Ecto neural progenitor cell (in vitro differentiated cells): ENCODE results near the gene PPP1R2B.
"Not testable (repeated sequence)": the region's sequence is repeated elsewhere in the genome, so short reads cannot be mapped to it uniquely, and the experiment has no call there.

Source experiments
- DNase-seq: peaks from one replicate; pipeline ENCODE4 v3.0.0-alpha.2; 2018; ENCODE audit warnings: low spot score

The PPP1R2B gene

DNA sequence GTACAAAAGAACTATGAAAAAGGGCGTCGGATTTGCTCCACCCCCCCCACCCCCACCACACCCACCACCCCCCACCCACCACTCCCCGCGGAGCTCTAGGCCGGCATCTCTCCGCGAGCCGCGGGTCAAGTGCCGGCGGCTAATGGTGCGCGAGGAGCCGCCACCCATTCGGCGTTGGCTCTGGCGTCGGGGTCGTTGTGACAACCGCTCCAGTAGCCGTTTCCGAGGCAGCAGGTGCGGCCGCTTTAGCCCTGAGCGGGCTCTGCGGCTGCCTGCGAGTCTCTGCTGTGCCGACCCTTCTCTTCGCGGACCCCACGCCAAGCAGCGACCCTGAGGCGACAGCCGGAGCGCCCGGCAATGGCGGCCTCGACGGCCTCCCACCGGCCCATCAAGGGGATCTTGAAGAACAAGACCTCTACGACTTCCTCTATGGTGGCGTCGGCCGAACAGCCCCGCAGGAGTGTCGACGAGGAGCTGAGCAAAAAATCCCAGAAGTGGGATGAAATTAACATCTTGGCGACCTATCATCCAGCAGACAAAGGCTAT is at the start of gene PPP1R2B:
TSS of gene PPP1R2B (plus strand) at position 90 of the 546 bp plus-strand sequence. CDS start at position 358, 268 bp downstream.
- DNase-seq: no peak

- no peak for DNase-seq
These were observed 49.2 kb upstream of the PPP1R2B start for GRCh38 chr5:156800929-156801328.

DNA sequence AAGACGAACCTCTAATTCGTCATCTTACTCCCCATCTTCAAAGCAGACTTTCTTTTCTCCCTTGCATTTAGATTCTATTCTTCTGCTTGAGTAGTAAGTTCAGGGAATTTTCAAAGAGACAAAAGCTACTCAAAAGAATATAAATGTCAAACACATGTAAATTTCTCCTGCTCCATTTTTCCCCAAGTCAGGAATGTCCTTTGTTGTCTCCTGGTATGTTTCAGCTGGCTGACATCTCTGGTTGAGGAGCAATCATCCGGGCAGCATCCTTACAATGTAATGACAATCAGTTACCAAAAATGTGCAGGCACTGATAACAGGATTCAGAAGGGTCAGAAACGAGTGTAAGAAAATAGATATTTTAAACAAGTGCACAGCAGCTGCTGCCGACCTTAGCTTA is 47.6 kb upstream of the PPP1R2B start:
- DNase-seq: no peak

- no peak for DNase-seq
These were observed 46.7 kb upstream of the PPP1R2B start for GRCh38 chr5:156803404-156803803.

GRCh38 chr5:156812959-156813358 is 37.1 kb upstream of the PPP1R2B start:
- DNase-seq: no peak

GRCh38 chr5:156815988-156816599 is 34.0 kb upstream of the PPP1R2B start:
- DNase-seq: no peak

DNA sequence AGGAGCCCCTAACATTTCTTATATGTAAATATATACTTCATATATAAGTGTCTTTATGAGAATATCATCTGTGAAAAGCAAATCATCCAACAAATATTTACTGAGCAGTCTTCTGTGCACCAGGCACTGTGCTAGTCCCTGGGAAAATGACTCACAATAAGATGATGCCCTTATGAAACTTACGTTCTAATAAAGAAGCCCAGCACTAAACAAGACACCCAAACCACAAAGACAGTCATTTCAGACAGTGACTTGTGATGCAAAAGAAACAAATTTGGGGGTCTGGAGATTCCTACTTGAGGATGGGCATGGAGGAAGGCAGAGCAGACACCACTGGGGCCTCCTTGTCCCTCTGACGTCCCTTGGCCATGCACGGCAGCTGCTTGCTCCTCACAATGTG is 30.6 kb upstream of the PPP1R2B start:
- DNase-seq: no peak

- DNase-seq: no peak
These were observed 30.0 kb upstream of the PPP1R2B start for GRCh38 chr5:156819967-156820581.

DNA sequence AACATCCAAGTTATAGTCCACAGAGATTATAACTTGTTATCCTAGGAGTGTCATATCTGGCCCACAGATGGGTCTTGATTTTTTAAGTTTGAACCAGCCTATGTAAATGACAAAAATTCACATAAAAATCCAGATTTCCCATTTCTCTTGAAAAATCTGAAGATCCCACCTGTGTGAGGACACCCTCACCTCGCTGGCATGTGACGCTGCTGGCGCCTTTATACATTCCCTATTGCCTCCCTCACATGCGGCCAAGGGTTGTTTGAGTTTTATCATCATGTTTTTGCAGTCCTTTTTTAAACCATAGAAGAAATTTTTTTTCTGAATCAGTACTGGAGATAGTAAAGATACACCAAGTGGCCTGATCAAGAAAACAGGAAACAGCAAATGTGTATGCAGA is 25.9 kb upstream of the PPP1R2B start:
- DNase-seq: no peak

- DNase-seq: no peak
These were observed 25.3 kb upstream of the PPP1R2B start for GRCh38 chr5:156824800-156825199.

- no peak for DNase-seq
These were observed 24.4 kb upstream of the PPP1R2B start for GRCh38 chr5:156825688-156826087.

- no peak for DNase-seq
These were observed 23.9 kb upstream of the PPP1R2B start for GRCh38 chr5:156826150-156826549.

- DNase-seq: no peak
These were observed 15.2 kb upstream of the PPP1R2B start for GRCh38 chr5:156834916-156835315.

- no peak for DNase-seq
These were observed 14.2 kb upstream of the PPP1R2B start for GRCh38 chr5:156835905-156836304.

DNA sequence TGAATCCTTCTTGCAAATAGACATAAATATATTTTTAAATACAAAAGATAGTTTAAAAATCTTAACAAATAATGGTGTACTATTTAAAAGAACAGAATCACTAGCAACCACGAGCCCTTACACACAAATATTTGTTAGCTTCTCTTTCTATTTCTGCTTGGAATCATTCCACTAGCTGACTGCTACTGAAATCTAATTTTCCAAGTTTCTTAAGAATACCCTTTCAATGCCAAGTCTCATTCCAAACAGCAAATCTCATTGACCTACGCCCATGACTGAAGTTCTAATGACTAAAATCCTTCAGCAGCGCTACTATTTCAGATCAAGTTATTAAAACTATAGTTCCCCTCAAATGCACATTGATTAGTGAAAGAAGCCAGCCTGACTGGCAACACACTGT is 13.2 kb upstream of the PPP1R2B start:
- no peak for DNase-seq

DNA sequence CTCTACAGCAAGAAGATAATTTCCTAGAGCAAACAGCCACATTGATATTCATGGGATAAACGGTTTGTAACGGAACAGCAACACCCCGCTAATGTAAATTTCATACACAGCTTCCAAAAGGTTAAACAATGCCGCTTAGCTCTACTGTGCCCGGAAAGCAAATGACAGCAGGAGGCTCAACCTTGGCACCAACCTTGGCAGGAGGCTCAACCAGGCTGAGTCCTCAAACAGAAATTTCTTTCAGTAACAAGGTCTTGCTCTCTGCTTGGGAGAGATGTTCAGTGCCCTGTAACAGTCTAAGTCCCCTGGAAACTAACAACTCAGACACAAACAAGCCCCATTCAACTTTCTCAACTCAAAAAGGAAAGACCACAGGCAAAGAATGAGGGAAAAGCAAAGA is 11.1 kb upstream of the PPP1R2B start:
- no peak for DNase-seq

DNA sequence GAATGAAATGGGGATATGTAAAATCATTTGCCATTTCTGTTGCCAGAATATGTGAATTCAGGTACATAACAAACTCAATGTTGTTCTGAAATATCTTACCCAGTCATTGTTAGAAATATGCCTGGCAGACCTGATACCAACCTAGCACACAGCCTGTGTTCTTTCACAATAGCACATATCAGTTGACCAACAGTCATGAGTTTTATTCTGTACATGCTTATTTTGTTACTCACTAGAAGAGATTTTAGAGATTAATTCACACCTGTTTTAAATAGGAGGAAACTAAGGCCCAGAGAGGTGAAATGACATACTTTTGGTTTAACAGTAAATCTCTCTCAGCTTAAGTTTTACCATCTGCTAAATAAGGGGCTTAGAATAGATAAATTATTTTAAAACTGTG is 8.4 kb upstream of the PPP1R2B start:
- DNase-seq: no peak

- DNase-seq: no peak
These were observed 3.2 kb upstream of the PPP1R2B start for GRCh38 chr5:156846914-156847313.

GRCh38 chr5:156848447-156848846 is 1.6 kb upstream of the PPP1R2B start:
- not testable (repeated sequence) for DNase-seq

DNA sequence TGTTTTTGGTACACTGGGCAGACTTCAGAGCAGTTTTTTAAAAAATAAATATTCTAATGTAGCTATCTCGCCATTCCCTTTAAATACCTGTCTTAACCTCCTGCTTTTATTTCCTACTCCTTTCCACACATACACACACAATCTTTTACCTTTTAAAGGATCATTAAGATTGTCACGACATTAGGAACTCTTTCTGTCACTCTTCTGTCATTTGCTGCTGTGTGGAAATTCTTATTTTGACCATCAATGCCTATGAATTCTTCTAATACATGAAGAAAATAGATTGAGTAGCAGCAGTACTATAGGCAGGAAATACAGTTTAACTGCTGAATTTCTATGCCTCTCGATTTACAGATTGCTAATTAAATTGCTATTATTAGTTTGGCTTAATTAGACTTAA is 1.8 kb downstream of the PPP1R2B start:
- DNase-seq: no peak

- DNase-seq: not testable (repeated sequence)
These were observed 3.0 kb downstream of the PPP1R2B start for GRCh38 chr5:156853055-156853454.

DNA sequence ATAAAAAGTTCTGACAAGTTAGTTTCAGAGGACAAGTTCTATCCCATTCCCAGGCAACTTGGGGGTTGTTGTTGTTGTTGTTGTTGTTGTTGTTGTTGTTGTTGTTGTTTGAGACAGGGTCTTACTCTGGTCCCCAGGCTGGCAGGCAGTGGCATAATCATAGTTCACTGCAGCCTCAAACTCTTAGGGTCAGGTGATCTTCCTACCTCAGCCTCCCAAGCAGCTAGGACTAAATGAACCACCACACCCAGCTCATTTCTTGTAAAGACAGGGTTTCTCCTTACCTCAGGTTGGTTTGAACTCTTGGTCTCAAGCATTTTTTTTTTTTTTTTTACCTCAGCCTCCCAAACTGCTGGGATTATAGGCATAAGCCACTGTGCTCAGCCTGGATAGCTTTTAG is 15.3 kb downstream of the PPP1R2B start:
- no peak for DNase-seq

DNA sequence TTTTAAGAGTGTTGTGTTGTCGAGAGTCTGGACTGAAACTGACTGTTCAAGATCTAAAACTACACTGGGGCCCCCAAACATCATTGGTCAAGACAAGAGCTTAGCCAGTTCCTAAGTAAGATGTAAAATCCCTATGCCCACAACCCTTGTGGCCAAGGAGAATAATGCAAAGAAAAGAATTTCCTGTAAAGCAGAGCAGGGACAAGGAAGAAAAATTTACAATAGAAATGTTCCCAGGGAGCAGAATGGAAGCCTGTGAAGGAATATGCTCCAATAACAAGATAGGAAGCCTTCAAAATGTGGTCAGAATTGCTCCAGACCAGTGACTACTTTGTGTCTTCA is 20.4 kb downstream of the PPP1R2B start:
- no peak for DNase-seq

GRCh38 chr5:156871212-156871611 is 21.1 kb downstream of the PPP1R2B start:
- DNase-seq: no peak
